Fibroblast of skin of abdomen (primary cell): ENCODE results near the gene NELFB. TPM values are rescaled to one million over a fixed set of nuclear protein-coding genes. Genes with fewer than 3 reads are reported as not detected.

ENCODE experiments used
- DNase-seq: peaks from one replicate; pipeline ENCODE4 v3.0.0-alpha.2; 2013
- polyA plus RNA-seq, 2 experiments: library from polyadenylated mRNA; unstranded; fragments of 120-200 nt; gene quantifications; one replicate each; pipeline ENCODE4 v1.2.1, GENCODE V29; 2013; ENCODE audit not compliant: insufficient read length in 2 of 2

NELFB gene
- 55.0 TPM for polyA plus RNA-seq (2013, experiment 1 of 2; ENCODE audit: insufficient read length)
- polyA plus RNA-seq (2013, experiment 2 of 2; ENCODE audit: insufficient read length): 57.3 TPM

DNA sequence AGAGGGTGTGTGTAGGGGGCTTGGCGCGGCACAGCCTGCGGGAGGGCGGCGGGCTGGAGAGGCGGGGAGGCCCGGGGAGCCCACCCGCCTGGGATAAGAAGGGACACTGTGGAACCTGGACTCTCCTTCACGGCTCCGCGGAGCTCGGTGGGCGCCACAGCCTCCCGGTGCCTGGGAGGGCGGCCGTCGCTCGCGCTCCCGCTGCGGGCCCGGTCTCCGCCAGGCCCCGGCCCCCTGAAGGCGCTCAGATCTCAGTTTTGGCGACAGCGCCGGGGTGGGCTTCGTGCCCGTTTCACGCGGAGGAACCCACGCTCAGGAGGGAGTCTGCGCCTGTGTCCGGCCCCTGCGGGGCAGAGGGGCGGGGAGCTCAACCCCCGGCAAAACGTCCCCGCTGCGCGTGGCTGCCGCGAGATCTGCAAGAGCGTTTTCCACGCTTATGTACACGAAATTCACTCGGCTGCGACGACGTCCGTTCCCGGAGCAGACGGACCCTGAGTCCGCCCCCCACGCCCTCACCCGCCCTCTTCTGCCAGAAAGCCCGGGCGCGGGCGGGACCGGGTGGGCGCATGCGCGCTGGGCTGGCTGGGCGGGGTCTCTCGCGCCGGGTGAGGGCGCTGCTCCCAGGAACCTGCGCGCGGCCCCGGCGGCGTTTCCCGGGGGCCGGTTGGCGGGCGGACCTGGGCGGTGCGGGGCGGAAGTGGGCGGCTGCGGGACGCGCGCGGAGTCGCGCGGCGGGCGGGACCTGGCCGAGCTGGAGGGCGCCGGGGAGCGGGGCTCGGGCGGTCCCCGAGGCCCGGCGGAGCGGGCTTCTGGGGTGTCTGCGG, at the start of gene NELFB:
NELFB (plus strand) TSS at position 704 of the 824 bp plus-strand sequence.
- DNase-seq: peak; percentile 87

DNA sequence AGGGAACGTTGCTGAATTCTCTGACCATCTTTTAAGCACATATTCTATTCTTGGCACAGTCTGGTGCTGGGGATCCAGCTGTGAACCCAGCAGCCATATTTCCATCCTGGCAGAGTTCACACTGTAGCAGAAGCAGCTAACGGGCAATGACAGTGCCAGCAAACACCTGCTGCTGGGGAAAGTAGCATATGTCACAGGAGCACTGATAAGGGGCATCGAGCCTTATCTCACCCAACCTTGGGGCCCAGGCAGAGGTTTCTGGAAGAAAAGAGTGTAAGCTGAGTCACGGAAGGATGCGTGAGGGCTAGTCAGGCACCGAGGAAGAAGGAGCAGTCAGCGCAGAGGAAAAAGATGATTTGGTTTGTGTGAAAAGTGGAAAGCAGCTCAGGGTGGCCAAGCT, 48.5 kb upstream of the NELFB start:
- no peak for DNase-seq

- no peak for DNase-seq
These were observed 43.6 kb upstream of the NELFB start for GRCh38 chr9:137211532-137211931.

DNA sequence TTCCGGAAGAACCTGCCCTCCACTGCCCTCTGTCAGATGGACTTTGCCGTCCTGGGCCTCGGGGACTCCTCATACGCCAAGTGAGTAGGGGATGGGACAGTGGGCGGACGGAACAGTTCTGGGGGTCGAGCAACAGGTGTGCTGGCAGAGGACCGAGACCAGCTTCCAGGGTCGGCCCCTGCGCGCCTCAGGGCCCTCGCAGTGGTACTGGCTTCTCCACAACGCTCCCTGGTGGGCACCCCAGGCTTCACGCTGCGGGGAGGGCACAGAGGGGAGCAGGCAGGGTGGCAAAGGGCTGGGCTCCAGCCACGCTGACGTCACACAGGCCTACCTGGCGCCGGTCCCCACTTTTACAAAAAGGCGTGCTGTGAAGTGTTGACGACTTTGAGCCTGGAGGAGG, 42.6 kb upstream of the NELFB start:
- no peak for DNase-seq

DNA sequence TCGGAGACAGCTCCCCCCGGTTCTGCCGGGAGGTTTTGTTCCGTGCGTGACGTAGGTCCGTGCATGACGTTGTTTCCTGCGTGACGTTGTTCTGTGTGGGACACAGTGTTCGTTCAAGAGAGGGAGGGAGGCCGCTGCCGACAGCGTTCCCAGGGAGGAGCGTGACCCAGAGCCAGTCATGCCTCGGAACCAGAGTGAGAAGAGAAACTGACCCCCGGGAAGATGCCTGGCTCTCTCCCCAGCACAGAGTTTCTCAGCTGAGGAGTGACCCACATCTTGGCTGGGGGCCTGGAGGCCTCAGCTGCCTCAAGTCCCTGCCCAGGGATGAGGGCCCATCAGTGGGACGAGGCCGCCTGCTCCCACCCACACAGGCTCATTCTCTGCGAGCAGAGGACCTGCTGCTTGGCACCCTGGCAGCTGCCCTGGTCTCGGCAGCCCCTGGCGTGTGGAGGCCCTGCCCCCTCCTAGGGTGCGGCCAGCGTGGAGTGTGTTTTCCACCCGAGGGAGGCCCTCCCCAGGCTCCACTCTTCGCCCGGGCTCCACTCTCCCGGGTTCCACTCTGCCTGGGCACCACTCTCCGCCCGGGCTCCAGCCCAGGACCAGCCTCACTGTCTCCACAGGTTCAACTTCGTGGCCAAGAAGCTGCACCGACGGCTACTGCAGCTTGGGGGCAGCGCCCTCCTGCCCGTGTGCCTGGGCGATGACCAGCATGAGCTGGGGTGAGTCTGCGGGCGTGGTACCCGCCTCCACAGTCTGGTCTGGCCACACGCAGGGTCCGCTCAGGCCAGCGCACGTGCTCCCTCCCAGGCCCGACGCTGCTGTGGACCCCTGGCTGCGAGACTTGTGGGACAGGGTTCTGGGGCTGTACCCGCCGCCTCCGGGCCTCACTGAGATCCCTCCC, 41.7 kb upstream of the NELFB start:
- no peak for DNase-seq

GRCh38 chr9:137214620-137215019, 40.5 kb upstream of the NELFB start:
- no peak for DNase-seq

DNA sequence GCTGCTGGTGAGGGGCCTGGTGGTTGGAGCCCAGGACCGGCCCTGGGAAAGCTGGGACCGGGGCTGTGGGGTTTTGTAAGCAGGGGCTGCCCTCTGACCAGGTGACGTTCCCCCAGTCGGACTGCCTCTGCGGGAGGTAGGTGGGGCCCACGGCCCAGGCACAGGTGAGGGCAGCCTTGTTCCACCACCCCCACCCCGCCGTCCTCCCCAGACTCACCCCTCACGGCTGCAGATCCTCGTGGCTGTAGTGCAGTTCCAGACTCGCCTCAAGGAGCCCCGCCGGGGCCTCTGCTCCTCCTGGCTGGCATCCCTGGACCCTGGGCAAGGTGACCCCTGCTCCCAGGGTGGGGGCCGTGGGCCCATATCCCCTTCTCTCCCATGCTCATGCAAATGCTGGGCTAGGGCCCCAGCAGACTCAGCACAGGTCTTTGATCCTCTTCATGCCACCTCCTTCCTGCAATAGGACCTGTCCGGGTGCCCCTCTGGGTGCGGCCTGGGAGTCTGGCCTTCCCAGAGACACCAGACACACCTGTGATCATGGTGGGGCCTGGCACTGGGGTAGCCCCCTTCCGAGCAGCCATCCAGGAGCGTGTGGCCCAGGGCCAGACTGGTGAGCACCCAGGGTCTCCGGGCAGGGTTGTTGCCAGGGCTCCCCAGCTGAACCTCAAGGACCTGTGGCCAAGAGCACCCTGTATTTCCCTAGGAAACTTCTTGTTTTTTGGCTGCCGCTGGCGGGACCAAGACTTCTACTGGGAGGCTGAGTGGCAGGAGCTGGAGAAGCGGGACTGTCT, 39.7 kb upstream of the NELFB start:
- no peak for DNase-seq

GRCh38 chr9:137216188-137216965, 38.8 kb upstream of the NELFB start:
- DNase-seq: no peak

- no peak for DNase-seq
These were observed 37.6 kb upstream of the NELFB start for GRCh38 chr9:137217276-137218211.

DNA sequence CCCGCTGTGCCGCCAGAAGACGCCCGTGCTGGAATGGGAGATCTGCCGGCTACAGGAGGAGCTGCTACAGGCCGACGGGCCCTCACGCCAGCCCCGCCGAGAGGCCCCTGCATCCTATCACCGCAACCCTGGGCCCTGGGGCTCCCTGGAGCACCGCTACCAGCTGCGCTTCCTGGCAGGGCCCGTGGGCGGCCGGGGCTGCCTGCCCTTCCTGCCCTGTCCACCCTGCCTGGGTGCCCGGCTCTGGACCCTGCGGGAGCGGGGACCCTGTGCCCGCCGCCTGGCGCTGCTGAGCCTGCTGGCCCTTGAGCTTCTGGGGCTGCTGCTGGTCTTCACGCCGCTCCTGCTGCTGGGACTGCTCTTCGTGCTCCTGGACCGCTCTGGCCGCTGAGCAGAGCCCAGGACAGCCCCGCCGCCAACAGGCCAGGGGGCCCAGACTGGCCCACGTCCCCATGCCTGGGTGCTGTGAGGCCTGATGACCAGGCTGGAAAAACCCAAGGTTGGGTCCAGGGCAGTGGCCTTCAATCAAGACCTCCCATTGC, 36.8 kb upstream of the NELFB start:
- DNase-seq: no peak

DNA sequence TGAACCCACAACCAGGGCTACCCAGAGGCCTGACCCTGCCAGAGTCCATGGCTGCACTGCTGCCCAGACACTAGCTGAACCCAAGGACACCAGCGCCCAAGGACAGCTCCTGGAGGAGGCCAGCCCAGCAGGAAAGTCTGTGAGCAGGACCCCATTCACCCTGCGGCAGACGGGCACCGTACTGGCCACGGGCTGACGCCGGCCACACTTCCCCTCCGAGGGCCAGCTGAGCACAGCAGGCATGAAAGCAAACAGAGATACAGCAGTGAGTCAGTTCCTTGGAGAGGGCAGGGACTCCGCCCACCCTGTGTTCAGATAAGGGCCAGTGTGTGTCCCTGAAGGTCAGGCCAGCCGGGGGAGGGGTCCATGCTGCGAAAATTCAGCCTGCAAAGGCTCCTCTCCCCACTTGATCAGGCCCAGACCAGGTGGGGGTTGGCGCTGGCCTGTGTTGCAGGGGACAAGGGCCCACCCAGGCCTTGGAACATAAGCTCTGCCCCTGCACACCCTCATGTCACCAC, 36.3 kb upstream of the NELFB start:
- DNase-seq: no peak

DNA sequence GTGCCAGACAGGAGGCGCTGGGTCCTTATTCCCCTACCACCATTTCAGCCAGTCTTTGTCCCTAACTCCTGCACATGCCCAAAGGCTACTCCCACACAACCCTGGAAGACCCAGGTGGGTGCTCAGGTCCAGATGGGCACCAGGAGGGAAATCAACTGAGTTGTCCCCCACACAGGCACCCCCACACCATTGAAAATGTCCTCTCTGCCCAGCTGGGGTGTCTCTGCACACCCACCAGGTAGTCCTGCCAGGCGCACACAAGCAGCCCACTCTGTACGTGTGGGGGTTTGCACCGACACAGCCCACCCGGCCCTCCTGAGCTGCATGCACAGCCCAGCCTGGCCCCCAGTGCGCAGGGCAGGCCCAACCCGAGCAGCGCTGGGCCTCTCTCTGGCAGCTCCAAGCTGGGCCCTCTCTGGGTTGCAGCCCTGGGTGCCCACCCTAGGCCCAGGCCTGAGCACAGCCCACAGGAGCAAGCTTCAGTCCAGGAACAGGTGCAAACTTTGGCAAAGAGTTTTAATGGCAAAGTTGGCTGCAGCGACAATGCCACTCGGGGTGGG, 35.3 kb upstream of the NELFB start:
- no peak for DNase-seq

- no peak for DNase-seq
These were observed 34.6 kb upstream of the NELFB start for GRCh38 chr9:137220317-137221094.

DNA sequence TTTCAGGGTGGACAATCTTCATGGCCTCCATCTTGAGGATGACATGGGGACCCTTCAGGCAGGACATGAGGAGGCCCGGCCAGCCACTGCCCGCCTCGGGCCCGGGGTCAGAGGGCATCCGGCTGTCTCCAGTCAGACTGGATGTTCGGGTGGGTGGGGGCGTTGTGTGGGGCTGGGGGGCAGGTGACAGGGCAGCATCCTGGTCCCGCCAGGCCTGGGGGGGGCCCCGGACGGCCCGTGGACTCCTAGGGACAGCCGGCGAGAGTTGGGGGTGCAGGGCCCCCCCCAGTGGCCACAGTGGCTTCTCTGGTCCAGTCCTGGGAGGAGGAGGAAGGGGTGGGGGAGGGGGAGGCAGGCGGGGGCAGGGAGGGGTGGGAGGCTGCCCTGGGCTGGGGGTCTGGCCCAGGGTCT, 34.0 kb upstream of the NELFB start:
- no peak for DNase-seq

DNA sequence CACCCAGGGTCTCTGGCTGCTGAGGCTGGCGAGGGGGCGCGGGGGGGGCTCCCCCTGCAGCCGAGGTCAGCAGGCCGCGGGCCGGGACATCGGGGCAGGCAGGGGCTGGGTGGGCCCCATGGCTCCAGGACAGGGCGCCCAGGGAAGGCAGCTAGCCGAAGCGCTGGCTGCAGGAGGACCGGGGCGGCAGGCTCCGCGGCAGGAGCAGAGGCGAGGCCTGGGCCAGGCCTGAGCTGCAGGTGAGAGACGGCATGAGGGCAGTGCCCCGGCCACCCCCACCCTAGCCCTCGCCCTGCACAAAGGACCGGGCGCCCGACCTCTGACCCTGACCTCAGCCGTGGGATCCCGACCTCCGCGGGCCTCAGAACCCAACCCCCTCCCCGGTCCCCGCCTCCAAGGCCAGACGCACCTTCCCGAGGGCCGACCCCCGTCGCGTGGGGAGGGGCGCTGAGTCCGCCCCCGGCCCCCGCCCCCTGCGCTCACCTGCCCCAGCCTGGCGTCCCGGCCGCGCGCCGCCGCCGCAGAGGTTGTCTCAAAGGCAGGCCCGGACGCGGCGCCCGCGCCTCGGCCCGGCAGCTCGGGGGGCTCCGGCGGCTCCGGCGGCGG, 33.5 kb upstream of the NELFB start:
- no peak for DNase-seq

GRCh38 chr9:137222190-137223077, 32.7 kb upstream of the NELFB start, which contains the start of gene RNF208:
TSS of gene RNF208 (minus strand) at chr9:137222240. CDS start at chr9:137221212, 1,028 bp downstream.
- DNase-seq: no peak
